GM10266 (cell line): ENCODE data around the gene NPTN.

Experiments
- DNase-seq: peaks from one replicate; pipeline ENCODE4 v3.0.0; 2012; ENCODE audit errors: extremely low spot score
- TF ChIP-seq, protein P1 (sequence below): IDR thresholded peaks from 2 replicates; pipeline ENCODE4 v1.5.1; 2012; ENCODE audit warnings: mild to moderate bottlenecking, low read depth; ENCODE audit not compliant: control insufficient read depth, insufficient read depth; ENCODE audit errors: missing control alignments

NPTN gene

DNA sequence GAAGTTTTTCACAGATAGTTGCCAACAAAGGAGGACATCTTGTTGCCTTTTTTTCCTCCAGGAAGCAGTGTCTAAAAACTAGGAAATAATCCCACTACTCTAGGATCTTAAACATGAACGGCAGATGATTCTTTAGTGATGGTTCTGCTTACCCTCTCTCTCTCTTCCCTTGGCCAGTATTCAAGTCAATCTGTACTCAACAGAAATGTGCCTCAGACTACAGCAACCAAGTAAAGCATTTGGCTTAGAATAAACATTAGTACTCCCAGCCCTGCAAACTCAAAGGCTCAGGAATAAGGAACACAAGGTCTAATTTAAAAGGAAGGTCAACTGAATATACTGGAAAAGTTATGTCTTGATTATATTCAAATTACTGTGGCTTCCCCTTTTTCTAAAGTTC lies 8.7 kb downstream of the NPTN start:
- TF ChIP-seq, protein P1, sequence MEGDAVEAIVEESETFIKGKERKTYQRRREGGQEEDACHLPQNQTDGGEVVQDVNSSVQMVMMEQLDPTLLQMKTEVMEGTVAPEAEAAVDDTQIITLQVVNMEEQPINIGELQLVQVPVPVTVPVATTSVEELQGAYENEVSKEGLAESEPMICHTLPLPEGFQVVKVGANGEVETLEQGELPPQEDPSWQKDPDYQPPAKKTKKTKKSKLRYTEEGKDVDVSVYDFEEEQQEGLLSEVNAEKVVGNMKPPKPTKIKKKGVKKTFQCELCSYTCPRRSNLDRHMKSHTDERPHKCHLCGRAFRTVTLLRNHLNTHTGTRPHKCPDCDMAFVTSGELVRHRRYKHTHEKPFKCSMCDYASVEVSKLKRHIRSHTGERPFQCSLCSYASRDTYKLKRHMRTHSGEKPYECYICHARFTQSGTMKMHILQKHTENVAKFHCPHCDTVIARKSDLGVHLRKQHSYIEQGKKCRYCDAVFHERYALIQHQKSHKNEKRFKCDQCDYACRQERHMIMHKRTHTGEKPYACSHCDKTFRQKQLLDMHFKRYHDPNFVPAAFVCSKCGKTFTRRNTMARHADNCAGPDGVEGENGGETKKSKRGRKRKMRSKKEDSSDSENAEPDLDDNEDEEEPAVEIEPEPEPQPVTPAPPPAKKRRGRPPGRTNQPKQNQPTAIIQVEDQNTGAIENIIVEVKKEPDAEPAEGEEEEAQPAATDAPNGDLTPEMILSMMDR, result no peak
- no peak for DNase-seq

DNA sequence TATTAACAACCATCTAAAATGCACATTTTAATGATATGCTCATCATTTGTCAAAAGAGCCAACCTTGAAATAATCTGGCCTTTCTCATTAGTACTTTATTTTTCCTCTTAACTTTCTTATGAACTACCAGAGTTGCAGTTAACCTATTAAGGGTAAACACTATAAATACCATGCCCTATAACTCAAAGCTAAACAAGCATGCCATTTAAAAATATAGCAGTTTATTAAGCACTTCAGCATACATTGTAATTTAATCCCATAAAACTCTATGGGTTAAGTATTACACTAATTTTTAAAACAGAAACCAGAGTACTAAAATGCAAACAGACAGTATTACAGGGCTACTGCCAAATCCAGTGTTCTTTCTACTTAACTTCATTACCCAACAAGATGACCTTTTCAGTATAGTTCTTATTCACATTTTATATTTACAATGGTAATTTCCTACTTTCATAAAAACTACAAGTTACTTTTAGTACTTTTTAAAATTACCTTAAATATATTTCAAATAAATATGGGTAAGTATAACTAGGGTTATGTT lies 11.8 kb downstream of the NPTN start:
- TF ChIP-seq, protein P1, result no peak
- DNase-seq, result no peak

DNA sequence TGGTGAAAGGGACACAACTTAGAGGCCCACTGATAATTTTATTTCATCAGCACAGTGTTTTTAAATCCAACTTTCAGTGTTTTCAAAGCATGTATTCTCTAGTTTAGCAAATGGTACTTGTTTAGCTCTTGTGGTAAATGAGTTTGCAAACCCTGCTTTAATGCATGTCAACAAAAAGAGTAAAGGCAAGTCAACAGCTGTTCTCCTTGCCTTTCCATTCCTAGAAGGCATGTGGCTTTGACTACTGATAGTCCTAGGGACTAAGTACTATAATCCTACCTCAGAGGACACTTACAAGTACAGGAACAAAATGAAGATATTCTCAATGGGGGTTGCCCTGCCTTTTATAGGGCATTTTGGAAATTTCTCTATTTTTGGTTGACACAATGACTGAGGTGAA lies 13.1 kb downstream of the NPTN start:
- DNase-seq, result no peak
- TF ChIP-seq, protein P1, result no peak

DNA sequence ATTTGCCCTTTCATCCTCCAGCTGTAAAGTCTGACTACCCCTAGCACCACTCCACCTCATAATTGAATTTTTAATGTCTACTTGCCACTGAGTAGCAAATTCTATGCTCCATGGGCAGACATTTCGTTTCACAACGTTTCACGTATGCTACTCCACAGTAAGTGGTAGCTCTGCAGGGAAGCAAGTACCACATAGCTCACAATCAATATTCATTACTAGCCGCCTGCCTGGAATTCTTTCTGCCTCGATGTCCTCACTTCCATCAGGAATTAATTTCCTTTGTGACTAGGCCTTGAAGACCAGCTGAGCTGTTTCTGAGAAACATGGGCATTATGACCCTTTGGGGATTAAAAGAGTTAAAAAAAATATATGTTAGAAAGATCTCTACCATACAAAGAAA lies 15.3 kb downstream of the NPTN start:
- TF ChIP-seq, protein P1, result no peak
- no peak for DNase-seq

DNA sequence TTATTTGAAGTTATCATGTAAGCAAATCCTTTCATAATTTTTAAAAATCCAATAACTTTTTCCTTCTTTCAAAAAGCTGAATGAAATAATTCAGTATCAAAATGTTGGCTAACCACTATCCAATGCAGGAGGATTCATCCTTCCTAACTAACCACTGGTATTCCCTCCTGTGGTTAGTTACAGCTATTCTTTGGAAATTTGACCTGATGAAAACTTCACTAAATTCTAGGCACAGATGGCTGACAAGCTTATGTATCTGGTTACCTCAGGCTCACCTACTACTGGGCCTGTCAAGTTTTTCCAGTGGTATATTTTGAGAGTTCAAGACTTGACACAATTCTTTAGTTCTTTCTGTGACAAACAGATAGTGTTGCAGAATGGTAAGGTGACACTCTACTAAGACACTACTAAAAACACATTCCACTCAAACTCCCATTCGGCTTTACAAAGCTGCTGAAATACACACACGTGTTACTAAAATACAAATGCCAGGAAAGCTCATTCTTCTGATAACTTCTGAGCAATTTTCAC lies 15.8 kb downstream of the NPTN start:
- TF ChIP-seq, protein P1, result no peak
- no peak for DNase-seq

DNA sequence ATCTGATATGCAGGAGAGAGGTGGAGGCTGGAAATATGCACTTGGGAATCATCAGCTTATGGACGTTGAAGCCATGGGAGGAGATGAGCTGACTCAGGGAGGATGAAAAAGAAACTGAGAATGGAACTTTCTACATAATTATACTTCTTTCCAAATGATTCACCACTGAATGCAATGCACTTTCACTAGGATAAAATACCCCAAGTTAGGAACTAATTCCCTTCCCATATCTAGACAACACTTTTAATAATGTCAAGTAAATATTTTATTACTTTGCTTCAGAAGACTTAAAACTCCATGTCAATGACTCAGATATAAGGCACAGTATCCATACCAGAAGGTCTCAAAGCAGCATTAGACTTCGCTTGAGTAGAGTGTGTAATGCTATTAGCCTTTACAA lies 24.2 kb downstream of the NPTN start:
- TF ChIP-seq, protein P1, result no peak
- DNase-seq, result no peak

DNA sequence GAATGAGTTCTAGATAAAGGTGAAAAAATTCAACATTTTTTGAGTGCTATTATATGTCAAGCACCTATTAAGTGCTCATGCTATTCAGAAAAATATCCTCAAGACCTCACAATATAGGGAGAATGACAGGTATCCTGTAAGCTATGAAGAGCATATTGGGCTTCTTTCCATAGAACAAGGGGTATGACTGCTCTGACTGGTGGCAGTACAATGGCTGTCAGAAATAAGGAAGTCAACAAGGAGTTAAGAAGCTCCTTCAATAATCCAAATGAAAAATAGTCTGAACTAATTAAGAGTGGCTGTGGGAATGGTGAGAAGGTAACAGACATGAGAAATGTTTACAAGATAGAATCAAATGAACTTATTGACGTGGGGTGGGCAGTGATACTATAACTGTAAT lies 24.7 kb downstream of the NPTN start:
- no peak for DNase-seq
- TF ChIP-seq, protein P1, result no peak
